Gastrocnemius medialis (tissue), 4 donors: ENCODE measurements around the gene UBE2Q1.

Experiments used
- CTCF ChIP-seq, 5 experiments: fragments of 450-650 bp in 3 of 5; fragments of 200-600 bp in 2 of 5; sonication (generic) in 2 of 5; IDR thresholded peaks in 4 of 5; conservative IDR thresholded peaks in 1 of 5; 1 replicate in 4 of 5; 2 replicates in 1 of 5; pipeline ENCODE4 v1.5.1; 2016 to 2019; ENCODE audit warnings: antibody characterized with exemption in 5 of 5, mild to moderate bottlenecking in 3 of 5, moderate library complexity in 3 of 5
- POLR2A ChIP-seq, 2 donors: fragments of 450-650 bp; IDR thresholded peaks; one replicate each; pipeline ENCODE4 v1.6.1; 2017; ENCODE audit warnings: antibody characterized with exemption in 2 of 2, mild to moderate bottlenecking in 2 of 2, moderate library complexity in 2 of 2

DNA sequence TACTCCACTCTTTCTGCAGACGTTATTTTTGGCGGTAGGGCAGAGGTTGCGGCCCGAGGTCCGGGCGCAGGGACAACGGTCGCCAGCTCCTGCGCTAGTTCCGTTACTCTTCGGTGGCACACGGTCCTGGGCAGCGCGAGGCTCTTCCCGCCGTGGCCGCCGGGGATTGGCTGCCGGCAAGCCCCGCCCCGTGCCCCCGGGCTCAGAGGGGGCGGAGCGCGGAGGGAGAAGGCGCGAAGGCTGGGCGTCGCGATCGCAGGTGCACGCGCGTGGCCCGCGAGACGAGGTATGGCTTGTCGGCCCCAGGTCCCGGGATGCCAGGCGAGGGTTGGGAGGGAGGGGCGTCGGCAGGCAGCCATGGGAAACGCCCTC lies 55.7 kb downstream of the UBE2Q1 start:
- TF ChIP-seq CTCF (IDR thresholded peaks at IDR 0.05 in 4 of 5, conservative IDR thresholded peaks at IDR 0.05 in 1 of 5): no peak
- no peak for TF ChIP-seq POLR2A (IDR thresholded peaks at IDR 0.05)
